DMS 273 (cell line): ENCODE results near the gene ECHS1.

Experiments used
- DNase-seq: peaks from one replicate; lab custom pipeline; 2025; ENCODE audit not compliant: unreplicated experiment; lab: John Stamatoyannopoulos, UW

The ECHS1 gene

GRCh38 chr10:133344236-133344635 lies 28.9 kb downstream of the ECHS1 start:
- DNase-seq, result no peak

GRCh38 chr10:133343558-133343957 lies 29.6 kb downstream of the ECHS1 start:
- no peak for DNase-seq

- DNase-seq, result no peak
Observed at GRCh38 chr10:133342942-133343341, 30.2 kb downstream of the ECHS1 start.

GRCh38 chr10:133341983-133342382 lies 31.2 kb downstream of the ECHS1 start:
- no peak for DNase-seq

GRCh38 chr10:133339708-133340380 lies 33.3 kb downstream of the ECHS1 start:
- DNase-seq, result no peak

GRCh38 chr10:133338080-133339071 lies 34.8 kb downstream of the ECHS1 start:
- no peak for DNase-seq

GRCh38 chr10:133337370-133337725 lies 35.8 kb downstream of the ECHS1 start:
- DNase-seq, result no peak

- peak; percentile 71 for DNase-seq
Observed at GRCh38 chr10:133336577-133337369, 36.4 kb downstream of the ECHS1 start, which contains the start of gene CALY. TSS of gene CALY (minus strand) at chr10:133336896. CDS start at chr10:133328989, 7,907 bp downstream.

- no peak for DNase-seq
Observed at GRCh38 chr10:133336118-133336576, 37.0 kb downstream of the ECHS1 start.

- peak; percentile 79 for DNase-seq
Observed at GRCh38 chr10:133335246-133336117, 37.7 kb downstream of the ECHS1 start.

GRCh38 chr10:133334503-133335245 lies 38.5 kb downstream of the ECHS1 start:
- DNase-seq, result peak; percentile 49

- DNase-seq, result no peak
Observed at GRCh38 chr10:133332936-133333699, 40.0 kb downstream of the ECHS1 start.

- DNase-seq, result peak; percentile 91
Observed at GRCh38 chr10:133329491-133330202, 43.5 kb downstream of the ECHS1 start.

GRCh38 chr10:133328358-133329343 lies 44.5 kb downstream of the ECHS1 start:
- DNase-seq, result no peak

- no peak for DNase-seq
Observed at GRCh38 chr10:133327651-133328357, 45.4 kb downstream of the ECHS1 start.
